ENCODE measurements around the gene GID8.

Gene GID8

DNA sequence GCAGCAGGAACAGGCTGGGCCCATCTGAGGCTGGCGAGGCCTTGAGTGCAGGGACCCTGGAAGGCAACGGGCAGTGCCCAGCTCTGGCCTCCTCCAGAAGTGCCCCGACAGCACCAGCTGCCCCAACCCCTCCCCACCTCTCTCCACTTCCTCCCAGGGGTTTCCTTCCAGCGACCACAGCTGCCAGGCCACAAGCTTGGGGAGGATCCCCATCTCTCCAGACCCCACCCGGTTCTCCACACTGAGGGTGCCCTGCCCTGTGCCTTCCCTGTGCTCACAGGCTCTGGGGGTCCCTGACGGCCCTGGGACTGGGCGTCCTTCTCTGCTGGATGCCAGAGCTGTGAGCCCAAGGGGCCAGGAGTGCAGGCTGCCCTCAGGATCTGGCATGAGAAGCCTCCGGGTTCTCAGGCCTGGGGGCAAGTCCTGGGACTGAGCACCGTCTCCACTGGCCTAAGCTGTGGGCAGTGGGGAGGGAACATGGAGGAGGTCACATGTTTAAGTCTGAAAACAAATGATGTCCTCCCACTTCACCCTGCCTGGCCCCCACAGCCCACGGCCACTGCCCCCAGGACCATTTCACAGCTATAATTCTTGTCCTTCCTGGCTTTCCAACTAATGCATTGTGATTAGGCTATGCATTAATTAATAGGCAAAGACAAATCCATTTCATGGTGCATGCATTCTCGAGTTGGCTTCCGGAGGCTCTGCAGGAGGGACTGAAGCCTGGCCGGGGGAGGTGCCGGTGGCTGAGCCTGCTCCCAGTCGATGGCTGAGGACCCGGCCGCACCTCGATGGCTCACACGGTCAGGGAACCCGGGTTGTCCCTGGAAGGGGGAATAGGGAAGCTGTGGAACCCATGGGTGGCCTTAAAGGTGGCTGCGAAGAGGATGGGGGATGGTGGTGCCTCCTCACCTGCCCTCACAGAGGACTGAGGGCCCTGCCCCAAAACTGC is 44.5 kb downstream of the GID8 start:
- DNase-seq = no peak
- TF ChIP-seq GATA1 (IDR thresholded peaks at IDR 0.05; ENCODE audit: low read depth, low read length) = no peak
- no peak for TF ChIP-seq POLR2A (IDR thresholded peaks at IDR 0.05; ENCODE audit: low read length)

DNA sequence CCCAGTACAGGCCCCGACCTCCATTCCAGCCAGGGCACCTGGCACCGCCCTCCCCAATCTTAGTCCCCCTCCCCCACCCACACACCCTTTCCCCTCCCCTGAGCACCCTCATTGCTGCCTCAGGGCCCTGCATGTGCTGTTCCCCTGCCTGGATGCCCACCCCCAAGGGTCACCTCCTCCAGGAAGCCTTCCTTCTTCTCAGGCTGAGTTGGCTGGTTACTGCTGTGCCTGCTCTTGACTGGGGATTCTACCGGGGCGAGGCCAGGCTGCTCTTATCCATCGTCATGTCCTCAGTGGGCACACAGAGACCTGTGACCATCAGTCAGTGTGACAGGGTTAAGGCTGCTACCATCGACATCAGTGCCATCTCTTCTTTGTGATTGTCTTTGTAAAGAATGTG is 45.3 kb downstream of the GID8 start:
- DNase-seq = no peak
- no peak for TF ChIP-seq POLR2A (IDR thresholded peaks at IDR 0.05; ENCODE audit: low read length)
- no peak for TF ChIP-seq GATA1 (IDR thresholded peaks at IDR 0.05; ENCODE audit: low read depth, low read length)

DNA sequence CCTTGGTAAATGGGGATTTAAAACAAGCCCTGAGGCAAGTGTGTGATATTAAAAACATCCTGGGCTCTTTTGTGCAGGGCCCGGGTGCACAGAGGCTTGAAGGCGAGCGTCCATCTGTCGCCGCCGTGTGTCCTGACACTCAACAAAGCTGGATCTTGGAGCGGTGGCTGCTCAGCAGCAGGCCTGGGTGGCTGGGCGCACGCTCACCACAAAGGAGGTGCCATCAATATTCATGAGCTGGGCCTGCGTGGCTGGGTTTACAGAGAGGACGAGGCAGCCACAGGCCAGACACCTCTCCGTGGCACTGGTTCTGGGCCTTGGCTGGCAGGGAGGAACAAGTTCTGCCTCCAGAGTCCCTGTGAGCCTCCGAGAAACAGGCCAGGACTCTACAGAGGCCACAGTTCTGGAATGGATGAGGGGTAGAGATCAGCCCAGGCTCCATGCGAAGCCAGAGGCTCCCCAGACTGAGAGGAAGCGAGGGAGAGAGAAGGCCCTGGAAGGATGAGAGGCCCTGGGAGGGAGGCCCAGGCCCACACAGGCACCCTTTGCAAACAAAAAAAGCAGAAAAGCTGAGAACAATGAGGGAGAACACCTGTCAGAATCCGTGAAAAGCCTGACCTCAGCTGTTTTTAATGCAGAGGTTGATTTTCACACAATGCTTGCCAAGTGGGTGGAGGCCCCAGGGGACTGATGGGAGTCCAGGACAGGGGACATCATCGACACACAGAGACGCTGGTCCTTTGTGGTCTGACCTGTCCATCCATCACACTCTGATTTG is 46.9 kb downstream of the GID8 start:
- DNase-seq = no peak
- TF ChIP-seq GATA1 (IDR thresholded peaks at IDR 0.05; ENCODE audit: low read depth, low read length) (no peak), POLR2A (IDR thresholded peaks at IDR 0.05; ENCODE audit: low read length) (no peak)

DNA sequence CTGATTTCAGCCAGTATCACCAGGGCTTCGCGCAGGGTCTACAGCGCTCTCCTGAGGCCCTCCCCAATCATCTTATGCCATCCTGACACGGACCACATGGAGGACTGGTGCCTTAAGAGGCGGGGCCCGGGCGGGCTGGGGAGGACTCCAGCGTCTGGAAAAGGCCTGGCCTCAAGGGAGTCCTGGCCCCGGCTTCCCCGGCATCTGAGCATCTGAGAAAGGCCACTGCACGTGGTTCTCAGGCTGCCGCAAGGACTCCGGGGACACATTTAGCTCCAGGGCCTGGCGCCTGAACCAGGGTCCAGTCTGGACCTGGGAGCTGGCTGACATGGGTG is 47.5 kb downstream of the GID8 start:
- no peak for DNase-seq
- TF ChIP-seq GATA1 (IDR thresholded peaks at IDR 0.05; ENCODE audit: low read depth, low read length) = no peak
- no peak for TF ChIP-seq POLR2A (IDR thresholded peaks at IDR 0.05; ENCODE audit: low read length)

DNA sequence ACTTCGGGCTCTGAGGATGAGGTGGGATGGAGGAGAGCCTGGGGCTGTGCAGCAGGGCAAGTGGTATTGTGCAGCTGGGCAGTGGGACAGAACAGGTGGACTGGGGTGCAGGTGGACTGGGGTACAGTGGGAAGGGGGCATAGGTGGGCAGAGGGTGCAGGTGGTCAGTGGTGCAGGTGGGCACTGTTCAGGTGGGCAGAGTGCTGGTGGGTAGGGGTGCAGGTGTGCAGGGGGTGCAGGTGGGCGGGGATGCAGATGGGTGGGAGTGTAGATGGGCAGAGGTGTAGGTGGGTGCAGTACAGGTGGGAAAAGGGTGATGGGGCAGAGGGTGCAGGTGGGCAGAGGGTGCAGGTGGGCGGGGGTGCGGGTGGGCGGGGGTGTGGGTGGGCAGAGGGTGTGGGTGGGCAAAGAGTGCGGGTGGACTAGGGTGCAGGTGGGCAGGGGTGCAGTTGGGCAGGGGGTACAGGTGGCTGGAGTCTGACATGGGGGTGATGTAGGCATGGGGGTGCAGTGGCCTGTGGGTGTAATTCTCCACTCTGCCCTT is 48.4 kb downstream of the GID8 start:
- TF ChIP-seq POLR2A (IDR thresholded peaks at IDR 0.05; ENCODE audit: low read length) = no peak
- TF ChIP-seq GATA1 (IDR thresholded peaks at IDR 0.05; ENCODE audit: low read depth, low read length) = no peak
- no peak for DNase-seq

DNA sequence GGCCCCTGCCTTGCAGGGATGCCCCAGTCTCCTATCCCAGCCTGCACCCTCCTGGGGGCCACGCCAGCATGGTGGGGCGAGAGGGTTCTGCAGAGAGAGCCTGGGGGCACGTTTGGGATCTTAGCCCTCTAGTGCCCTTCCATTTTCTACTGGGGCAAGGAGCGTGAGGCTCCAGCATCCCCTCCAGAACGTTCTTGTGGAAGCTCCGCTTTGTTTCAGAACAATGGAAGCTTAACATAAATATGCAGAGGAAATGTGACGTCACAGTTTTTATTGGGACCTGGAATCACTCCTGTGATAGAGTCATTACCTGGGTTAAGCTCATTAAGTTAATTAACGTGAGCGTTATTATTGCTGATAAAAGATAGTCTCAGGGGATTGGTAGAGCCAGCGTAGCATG is 49.2 kb downstream of the GID8 start:
- DNase-seq = no peak
- no peak for TF ChIP-seq POLR2A (IDR thresholded peaks at IDR 0.05; ENCODE audit: low read length)
- no peak for TF ChIP-seq GATA1 (IDR thresholded peaks at IDR 0.05; ENCODE audit: low read depth, low read length)

DNA sequence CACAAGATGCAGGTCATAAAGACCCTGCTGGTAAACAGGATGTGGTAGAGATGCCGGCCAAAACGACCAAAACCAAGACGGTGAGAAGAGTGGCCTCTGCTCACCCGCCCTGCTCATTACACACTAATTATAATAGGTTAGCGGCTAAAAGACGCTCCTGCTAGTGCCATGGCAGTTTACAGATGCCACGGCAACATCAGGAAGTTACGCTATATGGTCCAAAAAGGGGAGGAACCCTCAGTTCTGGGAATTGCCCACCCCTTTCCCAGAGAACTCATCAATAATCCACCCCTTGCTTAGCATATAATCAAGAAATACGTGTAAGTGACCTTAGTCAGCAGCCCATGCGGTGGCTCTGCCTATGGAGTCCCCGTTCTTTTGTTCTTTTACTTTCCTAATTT is 51.3 kb downstream of the GID8 start:
- DNase-seq = no peak
- TF ChIP-seq GATA1 (IDR thresholded peaks at IDR 0.05; ENCODE audit: low read depth, low read length) (no peak), POLR2A (IDR thresholded peaks at IDR 0.05; ENCODE audit: low read length) (no peak)

DNA sequence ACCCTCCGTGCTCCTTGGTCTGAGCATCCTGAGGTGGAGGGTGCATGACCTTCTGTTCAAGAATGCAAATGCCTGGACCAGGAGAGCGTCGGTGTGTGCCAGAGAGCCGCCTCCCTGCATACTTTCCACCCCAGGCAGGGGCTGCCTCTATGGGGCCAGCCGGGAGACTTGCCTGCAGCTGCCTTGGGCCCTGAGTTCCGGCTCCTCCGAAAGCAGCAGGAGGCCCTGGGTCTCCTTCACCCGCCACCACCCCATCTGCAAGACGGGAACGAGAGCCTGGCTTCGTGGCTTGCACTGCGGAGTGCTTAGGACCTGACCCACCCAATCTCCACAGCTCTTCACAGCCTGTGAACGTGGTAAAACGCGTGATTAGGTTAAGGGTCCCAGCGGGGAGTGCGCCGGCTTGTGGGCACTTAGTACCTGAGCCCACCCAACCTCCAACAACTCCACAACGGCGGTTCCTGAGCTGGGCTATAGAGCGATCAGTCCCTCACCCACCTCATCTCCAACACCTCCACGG is 52.4 kb downstream of the GID8 start:
- no peak for DNase-seq
- TF ChIP-seq GATA1 (IDR thresholded peaks at IDR 0.05; ENCODE audit: low read depth, low read length) (no peak), POLR2A (IDR thresholded peaks at IDR 0.05; ENCODE audit: low read length) (no peak)

DNA sequence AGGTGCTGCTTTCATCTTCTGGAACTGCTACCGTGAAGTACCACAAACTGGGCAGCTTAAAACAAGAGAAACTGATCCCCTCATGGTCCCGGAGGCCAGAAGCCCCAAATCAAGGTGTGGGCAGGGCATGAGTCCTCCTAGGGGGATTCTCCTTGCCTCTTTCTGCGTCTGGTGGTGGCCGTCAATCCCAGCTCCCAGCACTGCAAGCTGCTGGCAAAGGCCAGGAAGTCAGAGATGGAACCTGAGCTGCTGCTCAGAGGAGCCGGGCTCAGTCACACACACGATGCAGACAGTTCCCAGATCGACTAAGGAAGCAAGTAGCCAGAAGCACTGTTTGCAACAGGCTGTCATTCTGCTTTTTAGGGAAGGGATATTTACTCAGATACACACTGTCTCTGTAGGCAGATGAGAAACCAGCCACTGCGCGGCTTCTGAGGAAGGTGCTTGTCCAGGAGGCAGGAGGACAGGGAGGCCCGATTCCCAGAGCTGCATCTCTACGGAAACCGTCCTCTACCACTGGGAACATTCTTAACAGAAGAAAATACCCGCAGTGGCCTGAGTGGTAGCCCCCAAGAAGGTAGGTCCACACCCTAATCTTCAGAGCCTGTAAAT is 53.4 kb downstream of the GID8 start:
- TF ChIP-seq POLR2A (IDR thresholded peaks at IDR 0.05; ENCODE audit: low read length) (no peak), GATA1 (IDR thresholded peaks at IDR 0.05; ENCODE audit: low read depth, low read length) (no peak)
- no peak for DNase-seq

DNA sequence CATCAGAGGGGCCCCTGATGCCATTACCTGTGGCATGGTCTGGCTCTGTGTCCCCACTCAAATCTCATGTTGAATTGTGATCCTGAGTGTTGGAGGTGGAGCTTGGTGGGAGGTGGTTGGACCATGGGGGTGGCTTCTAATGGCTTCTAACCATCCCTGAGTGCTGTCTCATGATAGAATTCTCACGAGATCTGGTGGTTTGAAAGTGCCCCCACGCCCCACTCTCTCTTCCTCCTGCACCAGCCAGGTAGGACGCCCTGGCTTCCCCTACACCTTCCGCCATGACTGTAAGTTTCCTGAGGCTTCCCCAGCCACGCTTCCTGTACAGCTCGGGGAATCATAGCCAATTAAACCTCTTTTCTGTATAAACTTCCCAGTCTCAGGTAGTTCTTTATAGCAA is 53.9 kb downstream of the GID8 start:
- DNase-seq = no peak
- no peak for TF ChIP-seq POLR2A (IDR thresholded peaks at IDR 0.05; ENCODE audit: low read length)
- no peak for TF ChIP-seq GATA1 (IDR thresholded peaks at IDR 0.05; ENCODE audit: low read depth, low read length)

DNA sequence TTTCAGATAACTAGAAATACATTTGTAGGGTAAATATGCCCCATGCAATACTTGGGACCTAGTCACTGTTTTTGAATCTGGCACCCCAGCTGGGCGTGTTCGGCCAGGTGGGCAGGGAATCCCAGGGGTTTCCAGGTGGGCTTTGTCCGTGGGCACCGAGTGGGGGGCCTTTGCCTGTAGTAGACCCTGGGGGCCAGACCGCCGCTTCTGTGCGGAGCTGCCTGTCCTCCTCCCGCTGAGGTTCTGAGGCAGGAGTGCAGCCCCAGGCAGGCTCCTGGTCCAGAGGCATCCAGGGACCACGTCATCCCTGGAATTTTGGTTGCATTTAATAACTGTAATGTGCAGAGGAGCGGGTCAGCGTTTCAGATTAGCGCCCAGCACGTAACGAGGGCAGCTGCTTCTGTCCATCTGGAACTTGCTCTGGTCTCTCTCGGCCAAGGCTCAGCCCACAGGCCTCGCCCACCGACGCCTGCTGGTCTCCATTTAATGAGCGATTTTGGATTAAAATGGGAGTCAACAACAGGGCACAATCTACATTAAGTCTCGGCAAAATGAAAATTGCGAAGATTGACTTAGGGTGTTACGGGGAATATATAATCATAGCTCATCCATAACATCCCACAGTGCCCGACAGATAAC is 56.0 kb downstream of the GID8 start:
- no peak for TF ChIP-seq GATA1 (IDR thresholded peaks at IDR 0.05; ENCODE audit: low read depth, low read length)
- no peak for TF ChIP-seq POLR2A (IDR thresholded peaks at IDR 0.05; ENCODE audit: low read length)
- DNase-seq = no peak

DNA sequence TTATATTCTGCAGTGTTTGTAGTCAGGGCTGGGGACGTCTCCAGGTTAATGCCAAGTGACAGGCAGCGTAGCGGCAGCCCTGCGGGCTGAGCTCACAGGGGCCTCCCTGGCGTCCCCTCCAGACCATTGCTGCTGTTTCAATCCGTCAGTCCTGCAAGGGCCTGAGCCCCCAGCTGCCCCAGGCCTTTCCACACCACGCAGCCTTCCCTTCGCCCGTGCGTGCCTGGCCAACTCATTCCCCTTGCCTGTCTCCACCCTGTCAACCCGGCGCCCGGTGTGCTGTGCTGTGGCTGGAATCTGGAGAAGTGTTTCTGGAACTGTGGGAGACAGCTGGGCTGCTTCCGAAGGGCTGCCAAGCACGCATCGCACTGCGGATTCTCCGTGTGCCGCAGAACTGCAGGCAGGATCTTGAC is 56.9 kb downstream of the GID8 start:
- TF ChIP-seq POLR2A (IDR thresholded peaks at IDR 0.05; ENCODE audit: low read length) (no peak), GATA1 (IDR thresholded peaks at IDR 0.05; ENCODE audit: low read depth, low read length) (no peak)
- no peak for DNase-seq

DNA sequence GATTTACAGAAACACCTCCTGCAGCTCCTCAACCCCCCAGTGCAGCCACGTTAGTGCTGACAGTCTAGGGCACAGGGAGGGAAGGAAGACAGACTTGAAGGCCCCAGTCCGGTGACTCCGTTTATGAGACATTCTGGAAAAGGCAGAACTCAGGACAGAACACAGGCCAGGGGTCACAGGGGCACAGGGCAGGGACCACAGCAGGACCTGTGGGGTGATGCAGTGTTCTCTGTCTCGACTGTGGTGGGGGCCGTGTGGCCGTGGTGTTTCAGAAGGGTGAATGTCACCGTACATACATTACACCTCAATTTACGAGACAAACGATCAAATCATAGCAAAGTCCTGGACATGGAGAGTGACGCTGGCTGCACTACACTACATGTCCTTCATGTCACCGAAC is 57.5 kb downstream of the GID8 start:
- TF ChIP-seq POLR2A (IDR thresholded peaks at IDR 0.05; ENCODE audit: low read length) = no peak
- TF ChIP-seq GATA1 (IDR thresholded peaks at IDR 0.05; ENCODE audit: low read depth, low read length) = no peak
- DNase-seq = no peak
